IPS-20b (cell line): ENCODE results near the gene KCNS1.
"Not testable (repeated sequence)": the region's sequence is repeated elsewhere in the genome, so short reads cannot be mapped to it uniquely, and the experiment has no call there.

Experiments
- H3K27ac ChIP-seq: one replicate; pipeline ENCODE4 v1.5.1; 2013; ENCODE audit warnings: low read length
- H3K27me3 ChIP-seq: 2 replicates; pipeline ENCODE4 v1.6.1; 2013; ENCODE audit warnings: mild to moderate bottlenecking, low read length, inconsistent platforms; ENCODE audit not compliant: insufficient read depth
- H3K36me3 ChIP-seq: 2 replicates; pipeline ENCODE4 v1.6.1; 2013; ENCODE audit warnings: low read depth, mild to moderate bottlenecking, inconsistent platforms, low read length, moderate library complexity; ENCODE audit not compliant: insufficient read depth
- H3K4me1 ChIP-seq: 2 replicates; pipeline ENCODE4 v1.6.1; 2013; ENCODE audit warnings: mild to moderate bottlenecking, control low read depth, inconsistent platforms, low read length, moderate library complexity; ENCODE audit not compliant: insufficient read depth
- H3K4me3 ChIP-seq: 2 replicates; pipeline ENCODE4 v1.5.1; 2013; ENCODE audit warnings: mild to moderate bottlenecking, low read length, inconsistent platforms
- H3K9ac ChIP-seq: 2 replicates; pipeline ENCODE4 v1.6.1; 2013; ENCODE audit warnings: low read depth, mild to moderate bottlenecking, inconsistent platforms, low read length, moderate library complexity
- H3K9me3 ChIP-seq: 2 replicates; pipeline ENCODE4 v1.6.1; 2013; ENCODE audit warnings: mild to moderate bottlenecking, low read depth, low read length, inconsistent platforms; ENCODE audit not compliant: insufficient read depth

Gene KCNS1

GRCh38 chr20:45070932-45071632 lies 29.8 kb downstream of the KCNS1 start:
- no peaks in the 10 kb centered on the region for H3K4me1 ChIP-seq
- peaks cover 14% of the 10 kb centered on the region for H3K36me3 ChIP-seq
- H3K27ac ChIP-seq, result no peak overlapping the region

GRCh38 chr20:45069261-45069660 lies 31.7 kb downstream of the KCNS1 start:
- no peak overlapping the region for H3K4me3 ChIP-seq
- no peak overlapping the region for H3K9ac ChIP-seq
- H3K4me1 ChIP-seq, result no peaks in the 10 kb centered on the region
- H3K27me3 ChIP-seq, result no peaks in the 10 kb centered on the region
- H3K27ac ChIP-seq, result no peak overlapping the region
- no peaks in the 10 kb centered on the region for H3K9me3 ChIP-seq
- no peaks in the 10 kb centered on the region for H3K36me3 ChIP-seq

More at GRCh38 chr20:45070932-45071632, 29.8 kb downstream of the KCNS1 start:
- no peaks in the 10 kb centered on the region for H3K9me3 ChIP-seq
- no peak overlapping the region for H3K9ac ChIP-seq
- no peaks in the 10 kb centered on the region for H3K27me3 ChIP-seq
- no peak overlapping the region for H3K4me3 ChIP-seq

GRCh38 chr20:45067558-45067957 lies 33.4 kb downstream of the KCNS1 start:
- H3K4me1 ChIP-seq, result no peaks in the 10 kb centered on the region
- no peak overlapping the region for H3K9ac ChIP-seq
- H3K27ac ChIP-seq, result no peak overlapping the region
- no peaks in the 10 kb centered on the region for H3K27me3 ChIP-seq
- H3K9me3 ChIP-seq, result no peaks in the 10 kb centered on the region
- H3K36me3 ChIP-seq, result no peaks in the 10 kb centered on the region
- no peak overlapping the region for H3K4me3 ChIP-seq

GRCh38 chr20:45067087-45067486 lies 33.8 kb downstream of the KCNS1 start:
- Histone ChIP-seq H3K9ac (no peak overlapping the region), H3K27me3 (no peaks in the 10 kb centered on the region), H3K4me1 (no peaks in the 10 kb centered on the region), H3K9me3 (no peaks in the 10 kb centered on the region), H3K36me3 (no peaks in the 10 kb centered on the region), H3K4me3 (no peak overlapping the region), H3K27ac (no peak overlapping the region)

- no peak overlapping the region for H3K4me3 ChIP-seq
- H3K9me3 ChIP-seq, result no peaks in the 10 kb centered on the region
- H3K36me3 ChIP-seq, result no peaks in the 10 kb centered on the region
- H3K27me3 ChIP-seq, result no peaks in the 10 kb centered on the region
- H3K4me1 ChIP-seq, result no peaks in the 10 kb centered on the region
- no peak overlapping the region for H3K27ac ChIP-seq
- H3K9ac ChIP-seq, result no peak overlapping the region
Observed at GRCh38 chr20:45066372-45066771, 34.6 kb downstream of the KCNS1 start.

- Histone ChIP-seq H3K9me3 (no peaks in the 10 kb centered on the region), H3K4me3 (no peak overlapping the region), H3K27ac (no peak overlapping the region), H3K36me3 (no peaks in the 10 kb centered on the region), H3K9ac (no peak overlapping the region), H3K4me1 (no peaks in the 10 kb centered on the region; the same call in 1 of the 2 replicates), H3K27me3 (no peaks in the 10 kb centered on the region)
Observed at GRCh38 chr20:45064812-45065211, 36.1 kb downstream of the KCNS1 start.

- H3K4me1 ChIP-seq, H3K4me3 ChIP-seq, H3K9ac ChIP-seq: not testable (repeated sequence)
Observed at GRCh38 chr20:45063107-45063506, 37.8 kb downstream of the KCNS1 start.

GRCh38 chr20:45061244-45061643 lies 39.7 kb downstream of the KCNS1 start:
- Histone ChIP-seq H3K27me3 (no peaks in the 10 kb centered on the region), H3K9me3 (no peaks in the 10 kb centered on the region), H3K36me3 (peaks cover 13% of the 10 kb centered on the region), H3K4me3 (no peak overlapping the region), H3K9ac (no peak overlapping the region), H3K27ac (no peak overlapping the region), H3K4me1 (no peaks in the 10 kb centered on the region; the same call in 1 of the 2 replicates)

More at GRCh38 chr20:45063107-45063506, 37.8 kb downstream of the KCNS1 start:
- not testable (repeated sequence) for H3K27ac ChIP-seq, H3K9me3 ChIP-seq, H3K36me3 ChIP-seq, H3K27me3 ChIP-seq

- H3K27me3 ChIP-seq, result no peaks in the 10 kb centered on the region
- H3K36me3 ChIP-seq, result peaks cover 13% of the 10 kb centered on the region
- H3K27ac ChIP-seq, result no peak overlapping the region
- H3K9me3 ChIP-seq, result no peaks in the 10 kb centered on the region
- no peak overlapping the region for H3K4me3 ChIP-seq
- H3K9ac ChIP-seq, result no peak overlapping the region
- H3K4me1 ChIP-seq, result no peaks in the 10 kb centered on the region; the same call in 1 of the 2 replicates
Observed at GRCh38 chr20:45060294-45060693, 40.6 kb downstream of the KCNS1 start.

- H3K9me3 ChIP-seq, result no peaks in the 10 kb centered on the region
- no peaks in the 10 kb centered on the region for H3K27me3 ChIP-seq
- H3K9ac ChIP-seq, result no peak overlapping the region
- no peak overlapping the region for H3K4me3 ChIP-seq
- H3K36me3 ChIP-seq, result peaks cover 13% of the 10 kb centered on the region
- no peaks in the 10 kb centered on the region; the same call in 1 of the 2 replicates for H3K4me1 ChIP-seq
- no peak overlapping the region for H3K27ac ChIP-seq
Observed at GRCh38 chr20:45059022-45059728, 41.8 kb downstream of the KCNS1 start.

GRCh38 chr20:45058168-45058850 lies 42.6 kb downstream of the KCNS1 start:
- Histone ChIP-seq H3K4me3 (no peak overlapping the region), H3K36me3 (peaks cover 20% of the 10 kb centered on the region), H3K9ac (no peak overlapping the region), H3K9me3 (no peaks in the 10 kb centered on the region), H3K27me3 (no peaks in the 10 kb centered on the region), H3K27ac (no peak overlapping the region), H3K4me1 (no peaks in the 10 kb centered on the region; the same call in 1 of the 2 replicates)
